H9 (cell line): ENCODE results near the gene OCRL. TPM values are rescaled to one million over a fixed set of nuclear protein-coding genes. Genes with fewer than 3 reads are reported as not detected.

Experiments
- DNase-seq: peaks from one replicate; pipeline ENCODE4 v3.0.0-alpha.2; 2017
- H2AFZ ChIP-seq: one replicate; pipeline ENCODE4 v1.6.1; 2013; ENCODE audit warnings: mild to moderate bottlenecking, low read length, control low read depth, moderate library complexity
- H2AK5ac ChIP-seq: 2 replicates; pipeline ENCODE4 v1.6.1; 2013; ENCODE audit warnings: low read length, control low read depth, mixed read lengths; ENCODE audit not compliant: insufficient read length
- H2BK120ac ChIP-seq: one replicate; pipeline ENCODE4 v1.6.1; 2013; ENCODE audit warnings: low read depth, mild to moderate bottlenecking, low read length, control low read depth, inconsistent platforms; ENCODE audit not compliant: poor library complexity, severe bottlenecking
- H2BK12ac ChIP-seq: 2 replicates; pipeline ENCODE4 v1.6.1; 2013; ENCODE audit warnings: low read length, control low read depth, mixed read lengths, low read depth; ENCODE audit not compliant: insufficient read length
- H2BK15ac ChIP-seq: 2 replicates; pipeline ENCODE4 v1.6.1; 2013; ENCODE audit warnings: low read depth, low read length, control low read depth
- H2BK20ac ChIP-seq: one replicate; pipeline ENCODE4 v1.6.1; 2013; ENCODE audit warnings: low read depth, mild to moderate bottlenecking, low read length, control low read depth, inconsistent platforms; ENCODE audit not compliant: poor library complexity, severe bottlenecking
- H2BK5ac ChIP-seq: 2 replicates; pipeline ENCODE4 v1.6.1; 2013; ENCODE audit warnings: low read length, control low read depth, mixed read lengths; ENCODE audit not compliant: insufficient read length
- H3K14ac ChIP-seq: 2 replicates; pipeline ENCODE4 v1.6.1; 2013; ENCODE audit warnings: low read length, control low read depth; ENCODE audit not compliant: insufficient read depth
- H3K18ac ChIP-seq: 2 replicates; pipeline ENCODE4 v1.6.1; 2013; ENCODE audit warnings: low read depth, mild to moderate bottlenecking, mixed read lengths, low read length, control low read depth; ENCODE audit not compliant: insufficient read length
- H3K23ac ChIP-seq: 2 replicates; pipeline ENCODE4 v1.6.1; 2013; ENCODE audit warnings: low read length, control low read depth, mixed read lengths, low read depth; ENCODE audit not compliant: insufficient read length
- H3K23me2 ChIP-seq: 2 replicates; pipeline ENCODE4 v1.6.1; 2013; ENCODE audit warnings: low read depth, mild to moderate bottlenecking, mixed read lengths, low read length, control low read depth; ENCODE audit not compliant: insufficient read length, poor library complexity, severe bottlenecking
- H3K27ac ChIP-seq: 2 replicates; pipeline ENCODE4 v1.5.1; 2013; ENCODE audit warnings: low read length, control low read depth, mixed read lengths, low read depth; ENCODE audit not compliant: insufficient read length
- H3K27me3 ChIP-seq: 2 replicates; pipeline ENCODE4 v1.6.1; 2013; ENCODE audit warnings: low read length, control low read depth, inconsistent platforms; ENCODE audit not compliant: insufficient read depth
- H3K4ac ChIP-seq: 2 replicates; pipeline ENCODE4 v1.6.1; 2013; ENCODE audit warnings: low read depth, mild to moderate bottlenecking, control low read depth, inconsistent platforms, low read length, moderate library complexity
- H3K4me1 ChIP-seq: 2 replicates; pipeline ENCODE4 v1.6.1; 2013; ENCODE audit warnings: low read length, control low read depth, inconsistent platforms; ENCODE audit not compliant: insufficient read depth
- H3K4me2 ChIP-seq: 2 replicates; pipeline ENCODE4 v1.6.1; 2013; ENCODE audit warnings: low read length, control low read depth, mixed read lengths; ENCODE audit not compliant: insufficient read length, insufficient read depth
- H3K56ac ChIP-seq: 2 replicates; pipeline ENCODE4 v1.6.1; 2013; ENCODE audit warnings: low read depth, mild to moderate bottlenecking, mixed read lengths, low read length, control low read depth; ENCODE audit not compliant: insufficient read length
- H3K79me1 ChIP-seq: 2 replicates; pipeline ENCODE4 v1.6.1; 2013; ENCODE audit warnings: low read depth, mild to moderate bottlenecking, moderate library complexity, low read length, control low read depth, inconsistent platforms; ENCODE audit not compliant: insufficient read depth, poor library complexity, severe bottlenecking
- H3K79me2 ChIP-seq: 2 replicates; pipeline ENCODE4 v1.6.1; 2013; ENCODE audit warnings: low read length, control low read depth, inconsistent platforms; ENCODE audit not compliant: insufficient read depth
- H3K9ac ChIP-seq: 2 replicates; pipeline ENCODE4 v1.6.1; 2013; ENCODE audit warnings: low read length, control low read depth, mixed read lengths; ENCODE audit not compliant: insufficient read length; ENCODE audit errors: extremely low read depth
- H3K9me3 ChIP-seq: one replicate; pipeline ENCODE4 v1.6.1; 2013; ENCODE audit warnings: low read depth, low read length, inconsistent platforms; ENCODE audit not compliant: control insufficient read depth
- H3T11ph ChIP-seq: one replicate; pipeline ENCODE4 v1.6.1; 2013; ENCODE audit warnings: mild to moderate bottlenecking, low read length, control low read depth, inconsistent platforms
- H4K20me1 ChIP-seq: one replicate; pipeline ENCODE4 v1.6.1; 2013; ENCODE audit not compliant: control insufficient read depth, insufficient read length, insufficient read depth
- H4K5ac ChIP-seq: 2 replicates; pipeline ENCODE4 v1.6.1; 2013; ENCODE audit warnings: low read depth, mild to moderate bottlenecking, mixed read lengths, low read length, control low read depth; ENCODE audit not compliant: insufficient read length
- H4K8ac ChIP-seq: replicated peaks from 2 replicates; pipeline ENCODE4 v1.6.1; 2013; ENCODE audit warnings: low read length, control low read depth, mixed read lengths, low read depth; ENCODE audit not compliant: insufficient read length
- H4K91ac ChIP-seq: 2 replicates; pipeline ENCODE4 v1.6.1; 2013; ENCODE audit warnings: low read depth, mild to moderate bottlenecking, moderate library complexity, mixed read lengths, low read length, control low read depth; ENCODE audit not compliant: insufficient read length
- H3K27ac Mint-ChIP-seq, 3 experiments: 2 replicates in 2 of 3; 3 replicates in 1 of 3; pipeline ENCODE4 v1.8.0; 2020 to 2021; ENCODE audit warnings: mixed read lengths in 3 of 3, mild to moderate bottlenecking in 1 of 3, moderate library complexity in 1 of 3
- H3K27me3 Mint-ChIP-seq: 2 replicates; pipeline ENCODE4 v1.8.0; 2021; ENCODE audit warnings: low read depth, mild to moderate bottlenecking, moderate library complexity, mixed read lengths
- H3K36me3 Mint-ChIP-seq, 3 experiments: 2 replicates in 2 of 3; 3 replicates in 1 of 3; pipeline ENCODE4 v1.8.0; 2020 to 2021; ENCODE audit warnings: low read depth in 3 of 3, mixed read lengths in 3 of 3; ENCODE audit not compliant: insufficient read depth in 1 of 3
- H3K4me1 Mint-ChIP-seq, 2 experiments: 2 replicates each; pipeline ENCODE4 v1.8.0; 2020; ENCODE audit warnings: mixed read lengths in 2 of 2
- H3K4me3 Mint-ChIP-seq, 2 experiments: 2 replicates in 1 of 2; 3 replicates in 1 of 2; pipeline ENCODE4 v1.8.0; 2020 to 2021; ENCODE audit warnings: mild to moderate bottlenecking in 2 of 2, mixed read lengths in 2 of 2, moderate library complexity in 1 of 2
- H3K9me3 Mint-ChIP-seq, 2 experiments: 2 replicates in 1 of 2; 3 replicates in 1 of 2; pipeline ENCODE4 v1.8.0; 2020; ENCODE audit warnings: mild to moderate bottlenecking in 2 of 2, mixed read lengths in 2 of 2, moderate library complexity in 1 of 2
- CTCF ChIP-seq: fragments of 200-600 bp; sonication (generic); conservative IDR thresholded peaks from 3 replicates; pipeline ENCODE4 v1.8.0; 2021; ENCODE audit warnings: antibody characterized with exemption, mild to moderate bottlenecking
- WGBS: extraction: QIAGEN DNeasy Blood & Tissue Kit; methylation state at CpG from one replicate; pipeline ENCODE4 v1.1.7; 2013; ENCODE audit warnings: missing lambda C conversion rate, low lambda C conversion rate, mixed read lengths; ENCODE audit not compliant: insufficient read length; ENCODE audit errors: extremely low coverage; 5-methylcytosine and 5-hydroxymethylcytosine counted together
- total RNA-seq: library from RNA; stranded (reverse); gene quantifications from 2 replicates; pipeline ENCODE4 v1.2.1, GENCODE V29; 2021

Gene OCRL
- total RNA-seq, 1 experiment from 2014 or later = 31.4 TPM

GRCh38 chrX:129525896-129526295, 14.2 kb upstream of the OCRL start:
- Histone ChIP-seq H3K9ac (no peak overlapping the region), H3K4me1 (no peaks in the 10 kb centered on the region), H2BK12ac (no peak overlapping the region), H3K23me2 (no peaks in the 10 kb centered on the region), H3K27me3 (no peaks in the 10 kb centered on the region), H3K14ac (no peak overlapping the region), H3K18ac (no peak overlapping the region), H3K4ac (no peak overlapping the region), H3K4me2 (no peak overlapping the region), H4K20me1 (no peaks in the 10 kb centered on the region), H3K79me2 (peaks cover 7% of the 10 kb centered on the region; the same call in 1 of the 2 replicates), H3K56ac (no peak overlapping the region), H2AFZ (no peak overlapping the region), H2BK15ac (no peak overlapping the region), H2BK20ac (no peak overlapping the region), H3K27ac (no peak overlapping the region), H2AK5ac (no peak overlapping the region), H3K9me3 (no peaks in the 10 kb centered on the region), H2BK120ac (no peak overlapping the region), H4K8ac (no peak overlapping the region), H4K91ac (no peak overlapping the region), H2BK5ac (no peak overlapping the region), H3K79me1 (no peaks in the 10 kb centered on the region), H3T11ph (no peak overlapping the region), H3K23ac (no peak overlapping the region), H4K5ac (no peak overlapping the region)
- no peak for DNase-seq
- Mint-ChIP-seq H3K27me3 (peaks cover 8% of the 10 kb centered on the region), H3K27ac (no peak overlapping the region), H3K4me3 (no peak overlapping the region), H3K4me1 (peaks cover 4 to 9% of the 10 kb centered on the region in 2 experiments; a peak in 3 of 4 replicates), H3K9me3 (no peaks in the 10 kb centered on the region), H3K36me3 (peaks cover 0 to 5% (median 0%) of the 10 kb centered on the region in 3 experiments; a peak in 3 of 7 replicates)
- WGBS = no CpG with 5 or more reads among the region's 3 CpGs
- no peak for TF ChIP-seq CTCF
